Keratinocyte (primary cell): ENCODE results near the gene IFNA7. TPM values are rescaled to one million over a fixed set of nuclear protein-coding genes. Genes with fewer than 3 reads are reported as not detected.
"Not testable (repeated sequence)": the region's sequence is repeated elsewhere in the genome, so short reads cannot be mapped to it uniquely, and the experiment has no call there.

Experiments
- DNase-seq: peaks from one replicate; pipeline ENCODE4 v3.0.0-alpha.2; 2011; ENCODE audit warnings: low read depth, missing footprints, low spot score
- FAIRE-seq: peaks from 2 replicates; lab custom pipeline; 2011; peaks lifted over from hg19 to GRCh38; lab: Jason Lieb, UNC
- H2AFZ ChIP-seq: 2 replicates; pipeline ENCODE4 v1.6.0; 2012; ENCODE audit warnings: low read length, control low read depth, inconsistent platforms; ENCODE audit not compliant: control insufficient read depth
- H3K27ac ChIP-seq: 2 replicates; pipeline ENCODE4 v1.5.1; 2011; ENCODE audit warnings: low read length; ENCODE audit not compliant: control insufficient read depth, insufficient read depth
- H3K27me3 ChIP-seq: 3 replicates; pipeline ENCODE4 v1.6.0; 2011; ENCODE audit warnings: low read length; ENCODE audit not compliant: control insufficient read depth, insufficient read depth; ENCODE audit errors: extremely low read depth
- H3K36me3 ChIP-seq, 2 experiments: 2 replicates in 1 of 2; 3 replicates in 1 of 2; pipeline ENCODE4 v1.5.1; 2011; ENCODE audit warnings: low read length in 2 of 2, mild to moderate bottlenecking in 1 of 2; ENCODE audit not compliant: control insufficient read depth in 2 of 2, insufficient read depth in 2 of 2; ENCODE audit errors: extremely low read depth in 1 of 2
- H3K4me1 ChIP-seq: 3 replicates; pipeline ENCODE4 v1.5.1; 2011; ENCODE audit warnings: low read length; ENCODE audit not compliant: control insufficient read depth, insufficient read depth; ENCODE audit errors: extremely low read depth
- H3K4me2 ChIP-seq: 3 replicates; pipeline ENCODE4 v1.6.0; 2011; ENCODE audit warnings: low read depth, low read length; ENCODE audit not compliant: control insufficient read depth, insufficient read depth; ENCODE audit errors: extremely low read depth
- H3K4me3 ChIP-seq, 3 experiments: fragments of 200-600 bp in 1 of 3; sonication (generic) in 1 of 3; 2 replicates in 2 of 3; 3 replicates in 1 of 3; pipeline ENCODE4 v1.5.1; 2011 to 2016; ENCODE audit warnings: low read length in 3 of 3, mild to moderate bottlenecking in 3 of 3, control low read depth in 2 of 3, inconsistent platforms in 1 of 3, low read depth in 1 of 3, mixed read lengths in 1 of 3, mixed run types in 1 of 3, moderate library complexity in 1 of 3; ENCODE audit not compliant: control insufficient read depth in 2 of 3, insufficient read depth in 2 of 3; ENCODE audit errors: extremely low read depth in 1 of 3
- H3K79me2 ChIP-seq: 2 replicates; pipeline ENCODE4 v1.6.0; 2012; ENCODE audit warnings: low read length; ENCODE audit not compliant: control insufficient read depth, insufficient read depth
- H3K9ac ChIP-seq: 3 replicates; pipeline ENCODE4 v1.6.0; 2011; ENCODE audit warnings: low read length; ENCODE audit not compliant: control insufficient read depth, insufficient read depth; ENCODE audit errors: extremely low read depth
- H3K9me1 ChIP-seq: 3 replicates; pipeline ENCODE4 v1.6.0; 2011; ENCODE audit warnings: low read length; ENCODE audit not compliant: control insufficient read depth, insufficient read depth; ENCODE audit errors: extremely low read depth
- H3K9me3 ChIP-seq: 2 replicates; pipeline ENCODE4 v1.5.1; 2012; ENCODE audit warnings: low read depth, low read length; ENCODE audit not compliant: control insufficient read depth
- H4K20me1 ChIP-seq: 3 replicates; pipeline ENCODE4 v1.6.0; 2011; ENCODE audit warnings: low read length; ENCODE audit not compliant: control insufficient read depth, insufficient read depth; ENCODE audit errors: extremely low read depth
- CTCF ChIP-seq, 3 experiments: IDR thresholded peaks in 1 of 3; conservative IDR thresholded peaks in 1 of 3; optimal IDR thresholded peaks in 1 of 3; 2 replicates in 2 of 3; 3 replicates in 1 of 3; pipeline versions ENCODE3 to v1.5.1; 2011; ENCODE audit warnings: low read length in 3 of 3, mild to moderate bottlenecking in 3 of 3, moderate library complexity in 2 of 3, control low read depth in 1 of 3, inconsistent platforms in 1 of 3; ENCODE audit not compliant: insufficient read depth in 2 of 3; ENCODE audit errors: extremely low read depth in 1 of 3
- EZH2 ChIP-seq: IDR thresholded peaks from one replicate; pipeline ENCODE4 v1.6.1; 2012; ENCODE audit warnings: inconsistent platforms, mild to moderate bottlenecking, low read length, moderate library complexity
- dilution Hi-C: fragments of 300-500 bp; cut with MboI; formaldehyde crosslinking; loops from one replicate; pipeline ENCODE4 v1.7.0; 2020; ENCODE audit warnings: low sequenced_read_pairs; ENCODE audit not compliant: extremely low pct_ligation_motif_present
- polyA plus RNA-seq, 5 experiments: library from polyadenylated mRNA; depleted of rRNA in 3 of 5; stranded (reverse) in 3 of 5; stranded (forward) in 1 of 5; unstranded in 1 of 5; fragments of >200 nt; gene quantifications; 1 replicate in 1 of 5; 2 replicates in 3 of 5; 3 replicates in 1 of 5; pipeline versions ENCODE4 v1.2.1 to v1.2.3, GENCODE V29; 2011 to 2012; ENCODE audit warnings: missing spikeins in 2 of 5, low read depth in 1 of 5, low replicate concordance in 1 of 5

Gene IFNA7
- polyA plus RNA-seq, 1 donor (not counting 4 experiments of a cell fraction or from before 2014, with no cell fraction given) = not detected

GRCh38 chr9:21233258-21233657 lies 31.3 kb upstream of the IFNA7 start:
- Histone ChIP-seq H3K4me2 (no peak overlapping the region), H3K9me1 (no peaks in the 10 kb centered on the region), H2AFZ (no peak overlapping the region), H3K27ac (no peak overlapping the region), H4K20me1 (no peaks in the 10 kb centered on the region), H3K9me3 (no peaks in the 10 kb centered on the region), H3K4me3 (no peak overlapping the region), H3K79me2 (no peaks in the 10 kb centered on the region), H3K27me3 (peaks cover 7% of the 10 kb centered on the region), H3K4me1 (no peaks in the 10 kb centered on the region), H3K36me3 (no peaks in the 10 kb centered on the region), H3K9ac (no peak overlapping the region)
- DNase-seq = no peak
- no peak for FAIRE-seq
- dilution Hi-C loops = no loop called here
- no peak for TF ChIP-seq CTCF (optimal IDR thresholded peaks at IDR 0.05 in 1 of 3, IDR thresholded peaks at IDR 0.05 in 1 of 3, conservative IDR thresholded peaks at IDR 0.05 in 1 of 3; ENCODE audit: extremely low read depth in 1 of 3, insufficient read depth in 2 of 3, low read length in 3 of 3)
- TF ChIP-seq EZH2 = no peak

- dilution Hi-C loops = no loop called here
- H3K36me3 ChIP-seq = no peaks in the 10 kb centered on the region
- no peak within 1 kb of the TSS for H3K4me3 ChIP-seq
- no peak within 1 kb of the TSS for H2AFZ ChIP-seq
- TF ChIP-seq CTCF (optimal IDR thresholded peaks at IDR 0.05 in 1 of 3, IDR thresholded peaks at IDR 0.05 in 1 of 3, conservative IDR thresholded peaks at IDR 0.05 in 1 of 3; ENCODE audit: extremely low read depth in 1 of 3, insufficient read depth in 2 of 3, low read length in 3 of 3) = no peak
- TF ChIP-seq EZH2 = no peak
- H3K9ac ChIP-seq = no peak within 1 kb of the TSS
- no peaks in the 10 kb centered on the region for H3K79me2 ChIP-seq
- FAIRE-seq (no peak), DNase-seq (no peak)
- no peaks in the 10 kb centered on the region for H4K20me1 ChIP-seq
- no peaks in the 10 kb centered on the region for H3K9me3 ChIP-seq
- no peak within 1 kb of the TSS for H3K4me2 ChIP-seq
- H3K27ac ChIP-seq = no peak within 1 kb of the TSS
- H3K9me1 ChIP-seq = no peaks in the 10 kb centered on the region
- no peaks in the 10 kb centered on the region for H3K4me1 ChIP-seq
- H3K27me3 ChIP-seq = no peaks in the 10 kb centered on the region
Observed at GRCh38 chr9:21228122-21228521, 26.1 kb upstream of the IFNA7 start, which contains the start of gene IFNA17. IFNA17 (minus strand) TSS chr9:21228222; CDS start chr9:21228173, 49 bp downstream.

- dilution Hi-C loops, H3K27ac ChIP-seq, H3K9me3 ChIP-seq, H3K9me1 ChIP-seq, H4K20me1 ChIP-seq, DNase-seq, H3K4me2 ChIP-seq, H3K4me3 ChIP-seq, H3K9ac ChIP-seq, FAIRE-seq, H3K27me3 ChIP-seq, H3K4me1 ChIP-seq, H3K36me3 ChIP-seq, H2AFZ ChIP-seq, H3K79me2 ChIP-seq: not testable (repeated sequence)
Observed at GRCh38 chr9:21217211-21217610, 15.2 kb upstream of the IFNA7 start, which contains the start of gene IFNA16. IFNA16 (minus strand) TSS chr9:21217311; CDS start chr9:21217305, 6 bp downstream.
